Measurements from ENCODE around the gene ARRB1. TPM values are rescaled to one million over a fixed set of nuclear protein-coding genes. Genes with fewer than 3 reads are reported as not detected.
"Not testable (repeated sequence)": the region's sequence is repeated elsewhere in the genome, so short reads cannot be mapped to it uniquely, and the experiment has no call there.

Gene ARRB1
- total and polyA plus RNA-seq, 9 of the 15 experiments (the other 6 are each of a cell fraction or from before 2014, with no cell fraction given), result 6.6 to 45.4 (median 28.5) TPM

DNA sequence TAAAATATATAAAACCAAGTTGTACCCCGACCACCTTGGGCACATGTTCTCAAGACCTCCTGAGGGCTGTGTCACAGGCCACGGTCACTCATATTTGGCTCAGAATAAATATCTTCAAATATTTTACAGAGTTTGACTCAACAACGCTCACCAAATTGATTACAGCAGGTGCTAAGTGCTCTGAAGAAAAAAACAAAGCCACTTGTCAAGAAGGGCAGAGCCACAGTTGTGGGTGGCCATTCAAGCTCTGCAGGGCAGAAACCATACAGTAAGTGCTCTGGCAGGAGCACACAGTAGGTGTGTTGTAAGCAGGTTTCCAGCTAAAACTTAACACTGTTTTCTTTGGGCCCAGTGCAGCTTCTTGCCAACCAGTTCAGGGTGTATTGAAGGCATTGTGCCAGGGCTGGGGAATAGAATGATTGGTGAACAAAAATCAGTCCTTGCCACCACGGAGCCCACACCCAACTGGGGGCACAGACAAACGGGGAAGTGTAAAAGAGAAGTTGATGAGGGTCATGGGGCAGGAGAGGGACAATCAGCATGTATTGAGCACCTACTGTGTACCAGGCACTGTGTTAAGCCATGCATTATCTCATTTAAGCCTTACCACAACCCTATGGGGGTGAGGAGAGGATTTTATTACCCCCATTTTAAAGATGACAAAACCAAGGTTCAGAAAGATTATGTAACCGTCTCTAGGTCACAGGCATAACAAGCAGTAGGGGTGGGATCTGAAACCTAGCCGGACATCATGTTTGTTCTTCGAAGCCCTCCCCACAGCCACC is 18.2 kb downstream of the ARRB1 start:
- no peaks in the 10 kb centered on the region for H3K9me3 ChIP-seq (replicated peaks; ENCODE audit: control insufficient read depth, insufficient read depth, low read depth, low read length)
- peaks cover 70% of the 10 kb centered on the region for H3K79me2 ChIP-seq (ENCODE audit: control insufficient read depth, insufficient read depth, low read length)
- in situ Hi-C loops (cut with MboI) (no loop called here), intact Hi-C loops (cut with micrococcal nuclease) (no loop called here)
- peaks cover 56 to 59% of the 10 kb centered on the region in 2 experiments for H3K4me1 ChIP-seq (replicated peaks in 1 of 2; ENCODE audit: control insufficient read depth in 2 of 2, insufficient read depth in 2 of 2, low read length in 2 of 2)
- TF ChIP-seq RBM25 (IDR thresholded peaks at IDR 0.05; ENCODE audit: low read depth, low read length, severe bottlenecking) (peak; percentile 71), ZZZ3 (IDR thresholded peaks at IDR 0.05) (no peak), ZKSCAN1 (IDR thresholded peaks at IDR 0.05; ENCODE audit: low read depth, low read length) (peak; percentile 93), ZKSCAN8 (CRISPR knock-in tag; IDR thresholded peaks at IDR 0.05) (peak; percentile 92), BCOR (IDR thresholded peaks at IDR 0.05) (peak; percentile 54; the same call in 1 of the 2 replicates)
- H3K36me3 ChIP-seq (ENCODE audit: control insufficient read depth, insufficient read depth, low read length), result peaks cover 13% of the 10 kb centered on the region; the same call in 1 of the 3 replicates
- POLR2A ChIA-PET, result interaction anchor here (1.1 kb wide), 2 partner anchors 58 to 68 kb away, joined by 3 to 4 read pairs; no protein-coding TSS in a partner anchor
- peak overlapping the region in 1 of 2 experiments; percentile 15; a peak in 1 of 4 replicates for H3K9ac ChIP-seq (ENCODE audit: insufficient read depth in 1 of 2, low read depth in 2 of 2, low read length in 2 of 2)
- H3K27ac ChIP-seq (ENCODE audit: extremely low read depth, low read depth, low read length), result no peak overlapping the region
- CTCF ChIA-PET (ENCODE audit: low intra/inter-chr PET ratio), result no interaction called here
- no peak overlapping the region for H3K4me3 ChIP-seq
- FAIRE-seq (no peak), DNase-seq (ENCODE audit: extremely low read depth in 1 of 4, low spot score in 3 of 4) (no peak), ATAC-seq (no peak)
- H3K4me2 ChIP-seq (ENCODE audit: insufficient read depth, low read length), result no peak overlapping the region
- H4K20me1 ChIP-seq (replicated peaks; ENCODE audit: control insufficient read depth, insufficient read depth, low read length), result 0 out of 2 replicates have a peak, but pooled peaks cover 4% of the 10 kb centered on the region
- 89% methylated on average over 7 of the region's 8 CpGs for WGBS (ENCODE audit: insufficient coverage, low coverage, missing lambda C conversion rate)
- no peaks in the 10 kb centered on the region for H3K27me3 ChIP-seq (ENCODE audit: control insufficient read depth in 2 of 2, insufficient read depth in 2 of 2, low read length in 2 of 2)
- H3K9me1 ChIP-seq (ENCODE audit: control insufficient read depth, insufficient read depth, low read length), result no peaks in the 10 kb centered on the region
- BruUV-seq (replicated peaks), result no TSS peak
- H2AFZ ChIP-seq (ENCODE audit: low read depth, low read length), result no peak overlapping the region

DNA sequence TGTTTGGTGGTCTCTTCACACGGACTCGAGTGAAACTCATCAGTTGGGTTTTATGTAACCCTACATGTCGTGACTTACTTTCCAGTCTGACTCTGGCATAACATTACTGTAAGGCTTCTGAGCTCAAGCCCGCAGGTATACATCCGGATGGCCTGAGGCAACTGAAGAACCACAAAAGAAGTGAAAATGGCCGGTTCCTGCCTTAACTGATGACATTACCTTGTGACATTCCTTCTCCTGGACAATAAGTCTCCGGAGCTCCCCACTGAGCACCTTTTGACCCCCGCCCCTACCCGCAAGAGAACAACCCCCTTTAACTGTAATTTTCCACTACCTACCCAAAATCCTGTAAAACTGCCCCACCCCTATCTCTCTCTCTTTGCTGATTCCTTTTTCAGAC is 19.7 kb downstream of the ARRB1 start:
- H3K9me3 ChIP-seq (replicated peaks; ENCODE audit: control insufficient read depth, insufficient read depth, low read depth, low read length); H3K27ac ChIP-seq (ENCODE audit: extremely low read depth, low read depth, low read length); ATAC-seq; BruUV-seq (replicated peaks); H2AFZ ChIP-seq (ENCODE audit: low read depth, low read length); CTCF ChIA-PET (ENCODE audit: low intra/inter-chr PET ratio); DNase-seq (ENCODE audit: extremely low read depth in 1 of 4, low spot score in 3 of 4); intact Hi-C loops (cut with micrococcal nuclease); FAIRE-seq; in situ Hi-C loops (cut with MboI); H3K9ac ChIP-seq (ENCODE audit: insufficient read depth in 1 of 2, low read depth in 2 of 2, low read length in 2 of 2); H3K27me3 ChIP-seq (ENCODE audit: control insufficient read depth in 2 of 2, insufficient read depth in 2 of 2, low read length in 2 of 2); H3K9me1 ChIP-seq (ENCODE audit: control insufficient read depth, insufficient read depth, low read length); H3K4me3 ChIP-seq; POLR2A ChIA-PET; H4K20me1 ChIP-seq (replicated peaks; ENCODE audit: control insufficient read depth, insufficient read depth, low read length); H3K4me2 ChIP-seq (ENCODE audit: insufficient read depth, low read length): not testable (repeated sequence)
- Histone ChIP-seq H3K36me3 (ENCODE audit: control insufficient read depth, insufficient read depth, low read length) (peaks cover 13% of the 10 kb centered on the region; the same call in 1 of the 3 replicates), H3K79me2 (ENCODE audit: control insufficient read depth, insufficient read depth, low read length) (peaks cover 61% of the 10 kb centered on the region), H3K4me1 (replicated peaks in 1 of 2; ENCODE audit: control insufficient read depth in 2 of 2, insufficient read depth in 2 of 2, low read length in 2 of 2) (peaks cover 44 to 45% of the 10 kb centered on the region in 2 experiments)
- peak; percentile 48; the same call in 1 of the 2 replicates for TF ChIP-seq TRIM28 (IDR thresholded peaks at IDR 0.05)
- WGBS (ENCODE audit: insufficient coverage, low coverage, missing lambda C conversion rate), result 88% methylated on average over 9 of the region's 9 CpGs

DNA sequence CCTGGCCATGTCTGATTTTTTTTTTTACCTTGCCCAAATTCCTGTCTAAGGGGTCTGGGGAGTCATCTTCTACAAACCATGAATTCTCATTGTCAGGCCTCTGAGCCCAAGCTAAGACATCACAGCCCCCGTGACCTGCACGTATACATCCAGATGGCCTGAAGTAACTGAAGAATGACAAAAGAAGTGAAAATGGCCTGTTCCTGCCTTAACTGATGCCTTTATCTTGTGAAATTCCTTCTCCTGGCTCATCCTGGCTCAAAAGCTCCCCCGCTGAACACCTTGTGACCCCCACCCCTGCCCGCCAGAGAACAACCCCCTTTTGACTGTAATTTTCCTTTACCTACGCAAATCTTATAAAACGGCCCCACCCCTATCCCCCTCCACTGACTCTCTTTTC is 20.2 kb downstream of the ARRB1 start:
- FAIRE-seq; H3K9me1 ChIP-seq (ENCODE audit: control insufficient read depth, insufficient read depth, low read length); intact Hi-C loops (cut with micrococcal nuclease); CTCF ChIA-PET (ENCODE audit: low intra/inter-chr PET ratio); POLR2A ChIA-PET; BruUV-seq (replicated peaks); in situ Hi-C loops (cut with MboI); H3K4me2 ChIP-seq (ENCODE audit: insufficient read depth, low read length); H2AFZ ChIP-seq (ENCODE audit: low read depth, low read length); H3K27ac ChIP-seq (ENCODE audit: extremely low read depth, low read depth, low read length); H3K27me3 ChIP-seq (ENCODE audit: control insufficient read depth in 2 of 2, insufficient read depth in 2 of 2, low read length in 2 of 2); DNase-seq (ENCODE audit: extremely low read depth in 1 of 4, low spot score in 3 of 4); H3K9me3 ChIP-seq (replicated peaks; ENCODE audit: control insufficient read depth, insufficient read depth, low read depth, low read length); H3K9ac ChIP-seq (ENCODE audit: insufficient read depth in 1 of 2, low read depth in 2 of 2, low read length in 2 of 2); ATAC-seq; H3K4me3 ChIP-seq; H4K20me1 ChIP-seq (replicated peaks; ENCODE audit: control insufficient read depth, insufficient read depth, low read length): not testable (repeated sequence)
- H3K36me3 ChIP-seq (ENCODE audit: control insufficient read depth, insufficient read depth, low read length), result peaks cover 12% of the 10 kb centered on the region; the same call in 1 of the 3 replicates
- peaks cover 58% of the 10 kb centered on the region for H3K79me2 ChIP-seq (ENCODE audit: control insufficient read depth, insufficient read depth, low read length)
- 91% methylated on average over 6 of the region's 6 CpGs for WGBS (ENCODE audit: insufficient coverage, low coverage, missing lambda C conversion rate)
- peaks cover 42 to 50% of the 10 kb centered on the region in 2 experiments; a peak in 4 of 5 replicates for H3K4me1 ChIP-seq (replicated peaks in 1 of 2; ENCODE audit: control insufficient read depth in 2 of 2, insufficient read depth in 2 of 2, low read length in 2 of 2)
